HG02981 (cell line): ENCODE results near the gene SLC7A5.
"Not testable (repeated sequence)": the region's sequence is repeated elsewhere in the genome, so short reads cannot be mapped to it uniquely, and the experiment has no call there.

ENCODE experiments used
- ATAC-seq: cut with Tn5 transposase; IDR thresholded peaks from one replicate; pipeline ENCODE4 v1.9.1; 2021; ENCODE audit warnings: mild to moderate bottlenecking, moderate library complexity; ENCODE audit not compliant: unreplicated experiment

SLC7A5 gene

GRCh38 chr16:87861300-87862099 lies 7.8 kb downstream of the SLC7A5 start:
- not testable (repeated sequence) for ATAC-seq

- ATAC-seq, result no peak
These were observed 8.6 kb downstream of the SLC7A5 start for GRCh38 chr16:87860553-87861299.

- not testable (repeated sequence) for ATAC-seq
These were observed 10.9 kb downstream of the SLC7A5 start for GRCh38 chr16:87858151-87858993.

- ATAC-seq, result no peak
These were observed 12.5 kb downstream of the SLC7A5 start for GRCh38 chr16:87856791-87857228.

- no peak for ATAC-seq
These were observed 13.2 kb downstream of the SLC7A5 start for GRCh38 chr16:87855852-87856715.

GRCh38 chr16:87854907-87855683 lies 14.2 kb downstream of the SLC7A5 start:
- ATAC-seq, result no peak

GRCh38 chr16:87854053-87854906 lies 15.0 kb downstream of the SLC7A5 start:
- no peak for ATAC-seq

GRCh38 chr16:87853411-87854052 lies 15.8 kb downstream of the SLC7A5 start:
- no peak for ATAC-seq

GRCh38 chr16:87851601-87852000 lies 17.7 kb downstream of the SLC7A5 start:
- no peak for ATAC-seq

GRCh38 chr16:87851141-87851587 lies 18.1 kb downstream of the SLC7A5 start:
- ATAC-seq, result no peak

- no peak for ATAC-seq
These were observed 19.0 kb downstream of the SLC7A5 start for GRCh38 chr16:87850009-87851006.

GRCh38 chr16:87849419-87850008 lies 19.8 kb downstream of the SLC7A5 start:
- no peak for ATAC-seq

GRCh38 chr16:87848676-87849345 lies 20.5 kb downstream of the SLC7A5 start:
- no peak for ATAC-seq

- no peak for ATAC-seq
These were observed 21.3 kb downstream of the SLC7A5 start for GRCh38 chr16:87847785-87848675.

GRCh38 chr16:87847467-87847784 lies 21.9 kb downstream of the SLC7A5 start:
- no peak for ATAC-seq
